Adrenal gland (tissue), 12 donors: ENCODE results near the gene COBLL1. TPM values are rescaled to one million over a fixed set of nuclear protein-coding genes. Genes with fewer than 3 reads are reported as not detected.
A peak's percentile ranks its signal among the peaks of the same experiment; 100 is the strongest.

ENCODE experiments used
- DNase-seq, 7 donors: peaks; one replicate each; pipeline ENCODE4 v3.0.0-alpha.2; 2019 to 2020
- H3K27ac ChIP-seq, 5 donors: fragments of 200-600 bp; sonication (generic) in 4 of 5; 1 replicate in 3 of 5; 2 replicates in 2 of 5; pipeline versions ENCODE4 v1.5.1 to v1.8.0; 2016 to 2020; ENCODE audit warnings: mild to moderate bottlenecking in 1 of 5
- H3K27me3 ChIP-seq: fragments of 200-600 bp; 2 replicates; pipeline ENCODE4 v1.8.0; 2021
- H3K36me3 ChIP-seq, 2 donors: fragments of 200-600 bp; replicated peaks in 1 of 2; 1 replicate in 1 of 2; 2 replicates in 1 of 2; pipeline versions ENCODE4 v1.5.1 to v1.8.0; 2018 to 2022
- H3K4me1 ChIP-seq, 2 donors: fragments of 200-600 bp; replicated peaks in 1 of 2; 1 replicate in 1 of 2; 2 replicates in 1 of 2; pipeline versions ENCODE4 v1.5.1 to v1.8.0; 2018 to 2021
- H3K4me3 ChIP-seq, 4 donors: fragments of 200-600 bp; sonication (generic) in 3 of 4; one replicate each; pipeline ENCODE4 v1.5.1; 2016 to 2018
- H3K9me3 ChIP-seq, 3 donors: fragments of 200-600 bp; sonication (generic) in 1 of 3; replicated peaks in 1 of 3; 1 replicate in 2 of 3; 2 replicates in 1 of 3; pipeline versions ENCODE4 v1.5.1 to v1.8.0; 2016 to 2021
- CTCF ChIP-seq, 6 experiments: fragments of 450-650 bp in 4 of 6; fragments of 200-600 bp in 2 of 6; sonication (generic) in 1 of 6; IDR thresholded peaks; 1 replicate in 5 of 6; 2 replicates in 1 of 6; pipeline versions ENCODE4 v1.5.1 to v1.8.0; 2016 to 2021; ENCODE audit warnings: antibody characterized with exemption in 6 of 6, mild to moderate bottlenecking in 2 of 6, moderate library complexity in 1 of 6
- POLR2A ChIP-seq, 2 donors: fragments of 450-650 bp; IDR thresholded peaks; one replicate each; pipeline ENCODE4 v1.6.1; 2017; ENCODE audit warnings: antibody characterized with exemption in 2 of 2, mild to moderate bottlenecking in 2 of 2, moderate library complexity in 1 of 2
- WGBS, 4 donors: extraction: QIAGEN DNeasy Blood & Tissue Kit in 2 of 4; methylation state at CpG; one replicate each; pipeline versions ENCODE4 v1.1.5 to v1.1.7; 2013 to 2017; 5-methylcytosine and 5-hydroxymethylcytosine counted together
- intact Hi-C, 2 donors: fragments of 100-400 bp; cut with DNase I; formaldehyde crosslinking; loops; one replicate each; pipeline versions ENCODE4 v1.14.1 to v1.15.0; 2022 to 2023
- polyA plus RNA-seq, 3 donors: library from polyadenylated mRNA; stranded (reverse); fragments of 200-250 nt in 2 of 3; fragments of 350-450 nt in 1 of 3; fragmentation: Illumina TruSeq in 1 of 3; extraction: RNeasy Lipid Tissue Mini Kit (QIAGEN cat#74804) in 1 of 3; gene quantifications; one replicate each; pipeline ENCODE4 v1.2.3, GENCODE V29; 2013 to 2014
- total RNA-seq, 9 donors: library from RNA; depleted of rRNA in 4 of 9; stranded (reverse); fragments of >200 nt in 4 of 9; fragments of 120-200 nt in 1 of 9; fragmentation: NEBNext Ultra II Directional in 1 of 9; extraction: Animal tissue kit (Norgen Biotek cat#: 25700) in 1 of 9; gene quantifications; one replicate each; pipeline versions ENCODE4 v1.1.0 to v1.2.4, GENCODE V29; 2013 to 2023
- donor health status: healthy with polysubstance abuse.
- donor health status: Bipolar disorder and iron deficiency.
- donor health status: DM: yes; HTN: yes; CAD: no.
- donor health status: DM: no; HTN: no; CAD: no.
- donor health status: DM: no; HTN: no; CAD: no.
- donor health status: DM: yes; HTN: yes; CAD: no.

COBLL1 gene
- total and polyA plus RNA-seq, 12 donors, result 25.8 to 365 (median 212) TPM

- no peak overlapping the region for H3K4me3 ChIP-seq
- H3K4me1 ChIP-seq, result peaks cover 0 to 20% of the 10 kb centered on the region in 2 donors
- TF ChIP-seq CTCF (IDR thresholded peaks at IDR 0.05), result no peak
- TF ChIP-seq POLR2A (IDR thresholded peaks at IDR 0.05), result no peak
- H3K27ac ChIP-seq, result no peak overlapping the region
- DNase-seq, result no peak
- intact Hi-C loops, result no loop called here
- H3K36me3 ChIP-seq, result no peaks in the 10 kb centered on the region
- H3K27me3 ChIP-seq, result no peaks in the 10 kb centered on the region
- 90 to 94% (median 92%) methylated on average over 4 of the region's 4 CpGs for WGBS, 4 donors
- no peaks in the 10 kb centered on the region for H3K9me3 ChIP-seq
These were observed 75.2 kb downstream of the COBLL1 start for GRCh38 chr2:164766216-164766953.

- DNase-seq, result no peak
- Histone ChIP-seq H3K36me3 (no peaks in the 10 kb centered on the region), H3K9me3 (no peaks in the 10 kb centered on the region), H3K27me3 (no peaks in the 10 kb centered on the region), H3K27ac (peak overlapping the region in 1 of 5 donors; percentile 22), H3K4me3 (no peak overlapping the region), H3K4me1 (peaks cover 0 to 9% of the 10 kb centered on the region in 2 donors)
- WGBS, 4 donors, result 92 to 96% (median 94%) methylated on average over 3 of the region's 3 CpGs
- intact Hi-C loops, result no loop called here
- TF ChIP-seq POLR2A (IDR thresholded peaks at IDR 0.05) (no peak), CTCF (IDR thresholded peaks at IDR 0.05) (no peak)
These were observed 76.6 kb downstream of the COBLL1 start for GRCh38 chr2:164764996-164765395.

GRCh38 chr2:164764474-164764873 is 77.1 kb downstream of the COBLL1 start:
- DNase-seq, result peak in 4 of 7 donors; percentile 20 to 33 (median 29)
- 58 to 82% (median 65%) methylated on average over 1 of the region's 1 CpG for WGBS, 4 donors
- Histone ChIP-seq H3K9me3 (no peaks in the 10 kb centered on the region), H3K4me3 (no peak overlapping the region), H3K4me1 (peaks cover 0 to 9% of the 10 kb centered on the region in 2 donors), H3K27me3 (no peaks in the 10 kb centered on the region), H3K36me3 (no peaks in the 10 kb centered on the region), H3K27ac (peak overlapping the region in 1 of 5 donors; percentile 22)
- TF ChIP-seq POLR2A (IDR thresholded peaks at IDR 0.05), result no peak
- TF ChIP-seq CTCF (IDR thresholded peaks at IDR 0.05), result no peak
- intact Hi-C loops, result no loop called here

GRCh38 chr2:164763431-164763830 is 78.2 kb downstream of the COBLL1 start:
- Histone ChIP-seq H3K27ac (no peak overlapping the region), H3K9me3 (no peaks in the 10 kb centered on the region), H3K4me3 (no peak overlapping the region), H3K27me3 (no peaks in the 10 kb centered on the region), H3K36me3 (no peaks in the 10 kb centered on the region), H3K4me1 (peaks cover 0 to 10% of the 10 kb centered on the region in 2 donors)
- TF ChIP-seq CTCF (IDR thresholded peaks at IDR 0.05) (no peak), POLR2A (IDR thresholded peaks at IDR 0.05) (no peak)
- intact Hi-C loops, result no loop called here
- no peak for DNase-seq
- 76 to 99% (median 94%) methylated on average over 5 of the region's 5 CpGs for WGBS, 4 donors
